Keratinocyte (primary cell): ENCODE data around the gene PCDHGA2. TPM values are rescaled to one million over a fixed set of nuclear protein-coding genes. Genes with fewer than 3 reads are reported as not detected.
A peak's percentile ranks its signal among the peaks of the same experiment; 100 is the strongest.

Experiments
- DNase-seq: peaks from one replicate; pipeline ENCODE4 v3.0.0-alpha.2; 2011; ENCODE audit warnings: low read depth, missing footprints, low spot score
- FAIRE-seq: peaks from 2 replicates; lab custom pipeline; 2011; peaks lifted over from hg19 to GRCh38; lab: Jason Lieb, UNC
- H2AFZ ChIP-seq: 2 replicates; pipeline ENCODE4 v1.6.0; 2012; ENCODE audit warnings: low read length, control low read depth, inconsistent platforms; ENCODE audit not compliant: control insufficient read depth
- H3K27ac ChIP-seq: 2 replicates; pipeline ENCODE4 v1.5.1; 2011; ENCODE audit warnings: low read length; ENCODE audit not compliant: control insufficient read depth, insufficient read depth
- H3K27me3 ChIP-seq: 3 replicates; pipeline ENCODE4 v1.6.0; 2011; ENCODE audit warnings: low read length; ENCODE audit not compliant: control insufficient read depth, insufficient read depth; ENCODE audit errors: extremely low read depth
- H3K36me3 ChIP-seq, 2 experiments: 2 replicates in 1 of 2; 3 replicates in 1 of 2; pipeline ENCODE4 v1.5.1; 2011; ENCODE audit warnings: low read length in 2 of 2, mild to moderate bottlenecking in 1 of 2; ENCODE audit not compliant: control insufficient read depth in 2 of 2, insufficient read depth in 2 of 2; ENCODE audit errors: extremely low read depth in 1 of 2
- H3K4me1 ChIP-seq: 3 replicates; pipeline ENCODE4 v1.5.1; 2011; ENCODE audit warnings: low read length; ENCODE audit not compliant: control insufficient read depth, insufficient read depth; ENCODE audit errors: extremely low read depth
- H3K4me2 ChIP-seq: 3 replicates; pipeline ENCODE4 v1.6.0; 2011; ENCODE audit warnings: low read depth, low read length; ENCODE audit not compliant: control insufficient read depth, insufficient read depth; ENCODE audit errors: extremely low read depth
- H3K4me3 ChIP-seq, 3 experiments: fragments of 200-600 bp in 1 of 3; sonication (generic) in 1 of 3; 2 replicates in 2 of 3; 3 replicates in 1 of 3; pipeline ENCODE4 v1.5.1; 2011 to 2016; ENCODE audit warnings: low read length in 3 of 3, mild to moderate bottlenecking in 3 of 3, control low read depth in 2 of 3, inconsistent platforms in 1 of 3, low read depth in 1 of 3, mixed read lengths in 1 of 3, mixed run types in 1 of 3, moderate library complexity in 1 of 3; ENCODE audit not compliant: control insufficient read depth in 2 of 3, insufficient read depth in 2 of 3; ENCODE audit errors: extremely low read depth in 1 of 3
- H3K79me2 ChIP-seq: 2 replicates; pipeline ENCODE4 v1.6.0; 2012; ENCODE audit warnings: low read length; ENCODE audit not compliant: control insufficient read depth, insufficient read depth
- H3K9ac ChIP-seq: 3 replicates; pipeline ENCODE4 v1.6.0; 2011; ENCODE audit warnings: low read length; ENCODE audit not compliant: control insufficient read depth, insufficient read depth; ENCODE audit errors: extremely low read depth
- H3K9me1 ChIP-seq: 3 replicates; pipeline ENCODE4 v1.6.0; 2011; ENCODE audit warnings: low read length; ENCODE audit not compliant: control insufficient read depth, insufficient read depth; ENCODE audit errors: extremely low read depth
- H3K9me3 ChIP-seq: 2 replicates; pipeline ENCODE4 v1.5.1; 2012; ENCODE audit warnings: low read depth, low read length; ENCODE audit not compliant: control insufficient read depth
- H4K20me1 ChIP-seq: 3 replicates; pipeline ENCODE4 v1.6.0; 2011; ENCODE audit warnings: low read length; ENCODE audit not compliant: control insufficient read depth, insufficient read depth; ENCODE audit errors: extremely low read depth
- EZH2 ChIP-seq: IDR thresholded peaks from one replicate; pipeline ENCODE4 v1.6.1; 2012; ENCODE audit warnings: inconsistent platforms, mild to moderate bottlenecking, low read length, moderate library complexity
- dilution Hi-C: fragments of 300-500 bp; cut with MboI; formaldehyde crosslinking; loops from one replicate; pipeline ENCODE4 v1.7.0; 2020; ENCODE audit warnings: low sequenced_read_pairs; ENCODE audit not compliant: extremely low pct_ligation_motif_present
- polyA plus RNA-seq, 5 experiments: library from polyadenylated mRNA; depleted of rRNA in 3 of 5; stranded (reverse) in 3 of 5; stranded (forward) in 1 of 5; unstranded in 1 of 5; fragments of >200 nt; gene quantifications; 1 replicate in 1 of 5; 2 replicates in 3 of 5; 3 replicates in 1 of 5; pipeline versions ENCODE4 v1.2.1 to v1.2.3, GENCODE V29; 2011 to 2012; ENCODE audit warnings: missing spikeins in 2 of 5, low read depth in 1 of 5, low replicate concordance in 1 of 5
- TF ChIP-seq, protein P1 (sequence below), 3 experiments: IDR thresholded peaks in 1 of 3; conservative IDR thresholded peaks in 1 of 3; optimal IDR thresholded peaks in 1 of 3; 2 replicates in 2 of 3; 3 replicates in 1 of 3; pipeline versions ENCODE3 to v1.5.1; 2011; ENCODE audit warnings: low read length in 3 of 3, mild to moderate bottlenecking in 3 of 3, moderate library complexity in 2 of 3, control low read depth in 1 of 3, inconsistent platforms in 1 of 3; ENCODE audit not compliant: insufficient read depth in 2 of 3; ENCODE audit errors: extremely low read depth in 1 of 3

PCDHGA2 gene
- polyA plus RNA-seq, 1 donor (not counting 4 experiments of a cell fraction or from before 2014, with no cell fraction given), result 0.14 TPM

GRCh38 chr5:141356950-141357349 is 18.4 kb downstream of the PCDHGA2 start:
- Histone ChIP-seq H3K79me2 (no peaks in the 10 kb centered on the region), H4K20me1 (no peaks in the 10 kb centered on the region), H3K4me1 (no peaks in the 10 kb centered on the region), H3K4me3 (no peak overlapping the region), H2AFZ (no peak overlapping the region), H3K9me3 (peaks cover 12% of the 10 kb centered on the region), H3K4me2 (no peak overlapping the region), H3K9me1 (no peaks in the 10 kb centered on the region), H3K9ac (no peak overlapping the region), H3K27ac (no peak overlapping the region), H3K27me3 (peaks cover 19% of the 10 kb centered on the region), H3K36me3 (no peaks in the 10 kb centered on the region)
- FAIRE-seq (no peak), DNase-seq (no peak)
- no peak for TF ChIP-seq EZH2
- TF ChIP-seq, protein P1, sequence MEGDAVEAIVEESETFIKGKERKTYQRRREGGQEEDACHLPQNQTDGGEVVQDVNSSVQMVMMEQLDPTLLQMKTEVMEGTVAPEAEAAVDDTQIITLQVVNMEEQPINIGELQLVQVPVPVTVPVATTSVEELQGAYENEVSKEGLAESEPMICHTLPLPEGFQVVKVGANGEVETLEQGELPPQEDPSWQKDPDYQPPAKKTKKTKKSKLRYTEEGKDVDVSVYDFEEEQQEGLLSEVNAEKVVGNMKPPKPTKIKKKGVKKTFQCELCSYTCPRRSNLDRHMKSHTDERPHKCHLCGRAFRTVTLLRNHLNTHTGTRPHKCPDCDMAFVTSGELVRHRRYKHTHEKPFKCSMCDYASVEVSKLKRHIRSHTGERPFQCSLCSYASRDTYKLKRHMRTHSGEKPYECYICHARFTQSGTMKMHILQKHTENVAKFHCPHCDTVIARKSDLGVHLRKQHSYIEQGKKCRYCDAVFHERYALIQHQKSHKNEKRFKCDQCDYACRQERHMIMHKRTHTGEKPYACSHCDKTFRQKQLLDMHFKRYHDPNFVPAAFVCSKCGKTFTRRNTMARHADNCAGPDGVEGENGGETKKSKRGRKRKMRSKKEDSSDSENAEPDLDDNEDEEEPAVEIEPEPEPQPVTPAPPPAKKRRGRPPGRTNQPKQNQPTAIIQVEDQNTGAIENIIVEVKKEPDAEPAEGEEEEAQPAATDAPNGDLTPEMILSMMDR (optimal IDR thresholded peaks at IDR 0.05 in 1 of 3, IDR thresholded peaks at IDR 0.05 in 1 of 3, conservative IDR thresholded peaks at IDR 0.05 in 1 of 3; ENCODE audit: extremely low read depth in 1 of 3, insufficient read depth in 2 of 3, low read length in 3 of 3), result no peak
- dilution Hi-C loops, result no loop called here

DNA sequence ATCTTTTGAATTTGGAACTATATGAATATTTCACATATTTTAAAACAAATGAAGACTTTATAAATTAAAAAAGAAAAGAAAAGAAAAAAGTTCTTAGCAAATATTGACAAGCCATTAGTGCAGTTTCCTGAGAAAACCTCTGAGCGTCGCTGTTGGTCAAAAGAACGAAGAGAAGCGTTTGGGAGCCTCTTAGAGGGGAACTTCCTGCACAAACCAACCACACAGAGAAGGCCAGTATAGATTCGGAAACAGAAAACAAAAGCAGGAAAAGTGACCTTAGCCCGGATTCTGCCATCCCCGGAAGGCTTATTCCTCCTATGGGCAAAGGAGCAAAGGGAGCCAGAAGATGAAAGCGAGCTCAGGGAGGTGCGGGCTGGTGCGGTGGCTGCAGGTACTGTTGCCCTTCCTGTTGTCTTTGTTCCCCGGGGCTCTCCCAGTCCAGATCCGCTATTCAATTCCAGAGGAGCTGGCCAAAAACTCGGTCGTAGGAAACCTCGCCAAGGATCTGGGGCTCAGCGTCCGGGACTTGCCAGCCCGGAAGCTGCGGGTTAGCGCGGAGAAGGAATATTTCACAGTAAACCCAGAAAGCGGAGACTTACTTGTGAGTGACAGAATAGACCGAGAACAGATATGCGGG is 21.3 kb downstream of the PCDHGA2 start, which contains the start of gene PCDHGB2:
Gene PCDHGB2, plus strand, starts transcription at position 205 of the 637 bp plus-strand sequence. Its CDS starts 142 bp downstream, at position 347.
- no peaks in the 10 kb centered on the region for H4K20me1 ChIP-seq
- peak within 1 kb of the TSS; percentile 18 for H3K4me2 ChIP-seq
- no peaks in the 10 kb centered on the region for H3K9me1 ChIP-seq
- H3K79me2 ChIP-seq, result no peaks in the 10 kb centered on the region
- no peak for DNase-seq
- no peak within 1 kb of the TSS for H3K4me3 ChIP-seq
- peaks cover 34% of the 10 kb centered on the region for H3K27me3 ChIP-seq
- no peaks in the 10 kb centered on the region for H3K4me1 ChIP-seq
- H3K27ac ChIP-seq, result no peak within 1 kb of the TSS
- H3K9ac ChIP-seq, result no peak within 1 kb of the TSS
- H3K9me3 ChIP-seq, result peaks cover 15% of the 10 kb centered on the region
- TF ChIP-seq, protein P1 (optimal IDR thresholded peaks at IDR 0.05 in 1 of 3, IDR thresholded peaks at IDR 0.05 in 1 of 3, conservative IDR thresholded peaks at IDR 0.05 in 1 of 3; ENCODE audit: extremely low read depth in 1 of 3, insufficient read depth in 2 of 3, low read length in 3 of 3), result peak in 2 of 3 experiments; percentile 4 to 28
- TF ChIP-seq EZH2, result no peak
- dilution Hi-C loops, result no loop called here
- no peaks in the 10 kb centered on the region for H3K36me3 ChIP-seq
- FAIRE-seq, result no peak
- H2AFZ ChIP-seq, result no peak within 1 kb of the TSS
